Measurements from ENCODE around the gene TPCN2.
"Not testable (repeated sequence)": the region's sequence is repeated elsewhere in the genome, so short reads cannot be mapped to it uniquely, and the experiment has no call there.

TPCN2 gene

DNA sequence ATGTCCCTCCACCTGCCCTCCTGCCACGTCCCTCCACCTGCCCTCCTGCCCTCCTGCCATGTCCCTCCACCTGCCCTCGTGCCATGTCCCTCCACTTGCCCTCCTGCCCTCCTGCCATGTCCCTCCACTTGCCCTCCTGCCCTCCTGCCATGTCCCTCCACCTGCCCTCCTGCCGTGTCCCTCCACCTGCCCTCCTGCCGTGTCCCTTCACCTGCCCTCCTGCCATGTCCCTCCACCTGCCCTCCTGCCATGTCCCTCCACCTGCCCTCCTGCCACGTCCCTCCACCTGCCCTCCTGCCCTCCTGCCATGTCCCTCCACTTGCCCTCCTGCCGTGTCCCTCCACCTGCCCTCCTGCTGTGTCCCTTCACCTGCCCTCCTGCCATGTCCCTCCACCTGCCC, 28.2 kb downstream of the TPCN2 start:
- DNase-seq = not testable (repeated sequence)

GRCh38 chr11:69078508-69078907, 29.8 kb downstream of the TPCN2 start:
- DNase-seq = no peak

DNA sequence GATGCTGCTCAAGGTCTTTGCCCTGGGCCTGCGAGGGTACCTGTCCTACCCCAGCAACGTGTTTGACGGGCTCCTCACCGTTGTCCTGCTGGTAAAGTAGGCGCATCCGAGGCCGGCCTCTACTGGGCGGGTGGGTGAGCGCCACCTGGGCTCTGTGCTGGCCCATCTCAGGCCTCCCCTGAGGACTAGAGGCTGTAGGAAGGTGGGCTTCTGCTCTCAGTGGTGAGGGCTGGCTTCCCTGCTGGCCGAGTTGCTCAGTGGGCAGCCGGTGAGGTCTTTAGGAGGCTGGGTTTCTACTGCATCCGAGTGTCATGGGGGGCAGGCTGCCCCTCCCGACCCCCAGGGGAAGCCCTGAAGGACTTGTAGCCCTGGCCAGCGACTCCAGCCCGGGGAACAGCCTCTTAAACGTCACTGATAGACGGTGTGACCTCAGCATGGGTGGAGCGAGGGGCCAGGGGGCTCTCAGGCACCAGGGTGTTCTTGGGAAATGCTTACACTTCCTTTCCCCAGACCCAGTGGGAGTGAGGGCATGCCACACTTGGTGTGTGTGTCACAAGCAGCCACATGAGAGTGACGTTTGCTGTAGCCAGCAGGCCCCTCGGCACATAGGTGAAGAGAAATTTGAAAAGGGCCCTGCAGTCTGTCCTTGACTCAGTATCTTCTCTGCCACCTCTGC, 30.3 kb downstream of the TPCN2 start:
- DNase-seq = peak; percentile 91 to 98

GRCh38 chr11:69079661-69080256, 31.0 kb downstream of the TPCN2 start:
- peak; percentile 8 to 27 for DNase-seq

DNA sequence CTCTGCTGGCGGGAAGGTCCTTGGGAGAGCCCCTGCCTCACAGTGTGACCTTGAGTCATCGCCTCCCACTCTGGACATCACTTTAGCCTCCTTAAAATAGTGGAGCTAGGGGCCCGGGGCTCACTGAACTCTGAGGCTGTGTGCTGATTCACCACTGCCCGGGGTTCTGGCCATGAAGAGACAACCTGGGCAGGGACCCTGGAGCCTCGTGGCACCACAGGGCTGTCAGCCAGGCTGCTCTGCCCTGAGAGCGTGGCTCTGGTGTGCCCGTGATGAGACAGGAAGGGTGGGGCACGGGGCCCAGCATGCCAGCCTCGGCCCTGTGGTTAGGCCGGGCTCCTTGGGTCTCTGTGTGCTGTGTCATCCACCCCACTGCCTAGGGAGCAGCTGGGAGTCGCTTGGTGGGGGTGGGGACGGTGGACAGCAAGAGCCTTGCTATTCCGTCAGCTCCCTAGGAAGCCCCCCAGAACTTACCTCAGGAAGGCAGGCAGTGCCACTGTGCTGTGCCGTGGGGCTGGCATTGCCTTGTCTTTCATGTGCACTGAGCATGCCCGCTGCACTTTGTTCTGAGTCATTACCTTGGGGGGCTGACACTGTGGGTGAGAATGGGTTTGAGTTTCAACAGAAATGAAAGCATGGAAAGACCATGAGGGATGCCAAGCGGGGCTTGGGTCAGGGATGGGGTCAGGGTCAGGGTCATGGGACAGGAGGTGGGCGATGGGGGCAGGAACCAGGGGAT, 31.7 kb downstream of the TPCN2 start:
- DNase-seq = peak; percentile 69 to 82

DNA sequence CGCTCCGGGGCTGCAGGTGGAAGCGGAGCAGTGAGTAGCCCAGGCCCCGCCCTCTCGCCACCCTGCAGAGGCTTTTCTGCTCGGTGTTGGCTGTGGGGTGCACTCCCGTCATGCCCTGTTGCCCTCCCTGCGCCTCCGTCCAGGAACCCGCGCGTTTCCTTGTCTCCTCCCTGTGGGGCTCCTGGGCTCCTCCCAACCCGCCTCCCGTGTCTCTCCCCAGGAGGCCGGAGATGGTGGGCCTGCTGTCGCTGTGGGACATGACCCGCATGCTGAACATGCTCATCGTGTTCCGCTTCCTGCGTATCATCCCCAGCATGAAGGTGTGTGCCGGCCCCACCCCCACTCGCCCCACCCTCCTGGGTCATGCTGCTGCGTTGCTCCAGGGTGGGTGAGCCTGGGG, 32.4 kb downstream of the TPCN2 start:
- no peak for DNase-seq

- DNase-seq = no peak
Measured at GRCh38 chr11:69083531-69084247, 35.0 kb downstream of the TPCN2 start.

- DNase-seq = no peak
Measured at GRCh38 chr11:69084371-69084770, 35.6 kb downstream of the TPCN2 start.

DNA sequence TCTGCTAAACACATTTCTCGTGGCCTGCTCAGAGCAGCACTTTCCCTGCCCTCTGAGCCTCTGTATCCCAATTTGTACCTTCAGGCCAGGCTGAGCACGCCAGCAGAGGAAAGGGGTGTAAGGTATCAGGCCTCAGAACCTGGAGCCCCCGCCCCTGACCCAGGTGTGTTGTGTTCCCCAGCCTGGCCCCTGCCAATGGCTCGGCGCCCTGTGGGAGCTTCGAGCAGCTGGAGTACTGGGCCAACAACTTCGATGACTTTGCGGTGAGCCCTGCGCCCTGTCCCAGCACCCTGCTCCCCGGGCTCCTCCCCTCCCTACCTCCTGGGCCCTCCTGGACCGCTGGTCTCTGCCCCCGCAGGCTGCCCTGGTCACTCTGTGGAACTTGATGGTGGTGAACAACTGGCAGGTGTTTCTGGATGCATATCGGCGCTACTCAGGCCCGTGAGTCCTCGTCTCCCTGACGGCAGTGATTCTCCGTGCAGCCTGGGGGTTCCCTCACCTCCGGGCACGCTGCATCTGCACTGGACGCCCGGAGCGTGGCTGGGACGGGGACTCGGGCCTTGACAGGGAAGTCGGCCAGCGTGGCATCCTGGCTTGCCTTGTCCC, 36.9 kb downstream of the TPCN2 start:
- no peak for DNase-seq

- no peak for DNase-seq
Measured at GRCh38 chr11:69086152-69087132, 37.7 kb downstream of the TPCN2 start.

- no peak for DNase-seq
Measured at GRCh38 chr11:69087133-69087524, 38.4 kb downstream of the TPCN2 start.

- no peak for DNase-seq
Measured at GRCh38 chr11:69087811-69088210, 39.1 kb downstream of the TPCN2 start.

GRCh38 chr11:69088676-69089146, 40.0 kb downstream of the TPCN2 start:
- peak; percentile 44 to 86 for DNase-seq

GRCh38 chr11:69089258-69089657, 40.5 kb downstream of the TPCN2 start:
- DNase-seq = no peak

DNA sequence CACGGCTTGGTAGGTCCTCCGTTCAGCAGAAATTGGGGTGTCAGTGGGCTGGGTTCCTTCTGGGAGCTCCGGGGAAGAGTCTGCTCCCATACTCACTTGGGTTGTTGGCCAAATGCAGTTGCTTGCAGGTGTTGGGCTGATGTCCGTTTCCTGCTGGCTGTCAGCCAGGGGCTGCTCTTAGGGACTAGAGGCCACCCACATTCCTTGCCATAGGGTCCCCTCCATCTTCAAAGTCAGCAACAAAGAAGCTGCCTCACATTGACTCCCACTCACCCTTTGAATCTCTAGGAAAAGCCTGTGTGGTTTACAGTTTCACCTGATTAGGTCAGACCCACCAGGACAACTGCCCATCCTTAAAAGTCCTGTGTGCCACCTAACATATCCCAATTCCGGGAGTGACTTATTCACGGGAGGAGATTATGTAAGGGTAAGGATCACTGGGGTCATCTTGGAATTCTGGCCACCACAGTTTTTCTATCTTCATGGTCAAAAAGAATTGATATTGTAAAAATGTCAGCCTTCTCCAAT, 43.0 kb downstream of the TPCN2 start:
- no peak for DNase-seq

GRCh38 chr11:69092263-69092662, 43.5 kb downstream of the TPCN2 start:
- DNase-seq = no peak

DNA sequence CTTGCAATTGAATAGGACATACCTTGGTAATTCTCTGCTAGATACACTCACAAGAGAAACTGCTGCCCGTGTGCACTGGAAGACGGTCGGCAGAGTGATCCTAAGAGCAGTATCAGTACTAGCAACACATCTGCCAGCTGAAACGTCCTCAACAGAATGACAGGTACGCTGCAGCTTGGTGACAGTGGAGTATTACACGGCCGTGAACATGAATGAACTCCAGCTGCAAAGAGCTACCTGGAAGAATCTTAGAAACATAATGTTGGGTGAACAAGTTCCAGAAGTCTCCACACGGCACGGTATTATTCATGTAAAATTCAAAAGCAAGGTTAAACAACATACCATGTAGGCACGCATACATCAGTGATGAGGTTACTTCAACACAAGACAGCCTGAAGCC, 44.4 kb downstream of the TPCN2 start:
- no peak for DNase-seq

DNA sequence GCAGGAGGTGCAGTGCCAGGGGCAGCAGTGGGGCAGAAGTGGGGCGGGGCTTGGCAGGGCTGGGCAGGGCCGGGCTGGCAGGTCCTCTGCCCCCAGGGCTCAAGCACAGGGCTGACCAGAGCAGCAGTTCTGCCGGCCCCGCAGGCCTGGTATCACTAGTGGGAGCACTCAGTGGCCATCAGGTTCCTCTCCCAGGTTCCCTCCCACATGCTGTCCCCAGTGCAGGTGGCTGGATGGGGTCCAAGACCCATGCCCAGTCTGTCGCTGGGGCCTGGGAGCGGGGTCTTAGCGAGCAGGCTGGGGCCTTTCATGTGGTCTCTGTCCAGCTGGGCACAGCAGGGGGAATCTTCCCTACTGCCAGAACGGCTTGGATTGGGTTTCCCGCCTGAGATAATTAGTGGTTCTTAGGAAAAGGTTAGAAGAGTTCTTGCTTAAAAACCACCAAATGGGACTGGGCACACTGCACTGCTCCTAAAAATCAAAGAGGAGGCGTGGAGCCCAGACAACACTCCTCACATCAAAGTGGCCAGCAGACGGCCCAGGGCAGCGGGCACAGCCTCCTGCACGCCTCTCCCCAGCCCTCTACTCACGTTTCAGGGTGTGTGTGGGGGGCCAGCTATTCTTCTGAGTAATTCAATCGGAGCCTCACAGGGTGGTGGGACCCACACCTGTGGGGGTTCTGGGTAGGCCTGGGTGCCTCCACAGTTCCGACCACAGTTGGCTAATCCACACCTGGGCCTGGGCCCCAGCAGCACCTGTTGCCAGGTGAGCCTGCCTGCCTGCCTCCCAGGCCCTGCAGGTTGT, 45.6 kb downstream of the TPCN2 start:
- DNase-seq = no peak

- no peak for DNase-seq
Measured at GRCh38 chr11:69094915-69095290, 46.2 kb downstream of the TPCN2 start.

DNA sequence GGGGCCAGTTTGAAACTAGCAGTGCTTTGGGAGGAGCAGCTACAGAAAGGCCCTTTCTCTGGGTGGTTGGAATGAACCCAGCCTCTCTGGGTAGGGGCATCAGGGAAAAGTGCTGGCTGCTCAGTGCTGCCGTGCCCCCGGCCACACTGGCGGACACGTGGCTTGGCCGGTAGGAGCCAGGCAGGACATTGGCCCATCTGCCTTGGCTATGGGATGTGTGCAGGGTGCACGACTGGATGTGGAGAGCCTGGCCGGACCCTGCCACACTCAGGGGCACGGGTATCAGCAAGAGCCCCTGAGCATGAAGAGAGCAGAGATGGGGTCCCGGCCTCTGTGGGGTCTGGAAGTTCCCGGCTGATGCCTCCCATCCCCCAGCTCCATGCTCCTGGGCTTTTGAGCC, 46.6 kb downstream of the TPCN2 start:
- DNase-seq = no peak

GRCh38 chr11:69096473-69096872, 47.7 kb downstream of the TPCN2 start:
- DNase-seq = no peak

Measured in inflammatory macrophage treated with lipopolysaccharide for 1 hour (primary cell).